NCI-H2196 (cell line): ENCODE measurements around the gene AFAP1.

ENCODE experiments used
- DNase-seq: peaks from one replicate; lab custom pipeline; 2025; ENCODE audit not compliant: unreplicated experiment; lab: John Stamatoyannopoulos, UW

Gene AFAP1

GRCh38 chr4:7970361-7970946 lies 30.8 kb upstream of the AFAP1 start:
- no peak for DNase-seq

DNA sequence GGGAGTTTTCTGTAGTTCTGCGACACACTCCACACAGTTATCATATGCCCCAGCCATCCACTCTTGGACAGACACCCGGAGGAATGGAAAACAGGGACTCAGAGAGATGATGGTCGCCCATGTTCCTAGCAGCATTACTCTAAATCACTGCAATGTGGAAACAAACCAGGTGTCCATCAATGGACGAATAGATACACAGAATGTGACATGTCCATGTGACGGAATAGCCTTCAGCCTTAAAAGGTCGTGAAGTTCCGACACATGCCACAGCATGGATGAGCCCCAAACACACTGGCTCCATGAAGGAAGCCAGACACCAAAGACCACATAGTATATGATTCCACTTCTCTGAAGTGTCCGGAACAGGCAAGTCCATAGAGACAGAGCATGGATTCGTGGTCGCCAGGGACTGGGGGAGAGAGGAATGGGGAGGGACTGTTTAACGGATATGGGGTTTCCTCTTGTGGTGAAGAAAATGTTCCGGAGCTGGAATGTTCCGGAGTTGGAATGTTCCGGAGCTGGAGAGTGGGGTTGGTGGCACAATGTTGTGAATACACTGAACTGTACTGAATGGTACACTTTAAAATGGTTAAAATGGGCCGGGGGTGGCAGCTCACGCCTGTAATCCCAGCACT lies 28.7 kb upstream of the AFAP1 start:
- DNase-seq, result no peak

DNA sequence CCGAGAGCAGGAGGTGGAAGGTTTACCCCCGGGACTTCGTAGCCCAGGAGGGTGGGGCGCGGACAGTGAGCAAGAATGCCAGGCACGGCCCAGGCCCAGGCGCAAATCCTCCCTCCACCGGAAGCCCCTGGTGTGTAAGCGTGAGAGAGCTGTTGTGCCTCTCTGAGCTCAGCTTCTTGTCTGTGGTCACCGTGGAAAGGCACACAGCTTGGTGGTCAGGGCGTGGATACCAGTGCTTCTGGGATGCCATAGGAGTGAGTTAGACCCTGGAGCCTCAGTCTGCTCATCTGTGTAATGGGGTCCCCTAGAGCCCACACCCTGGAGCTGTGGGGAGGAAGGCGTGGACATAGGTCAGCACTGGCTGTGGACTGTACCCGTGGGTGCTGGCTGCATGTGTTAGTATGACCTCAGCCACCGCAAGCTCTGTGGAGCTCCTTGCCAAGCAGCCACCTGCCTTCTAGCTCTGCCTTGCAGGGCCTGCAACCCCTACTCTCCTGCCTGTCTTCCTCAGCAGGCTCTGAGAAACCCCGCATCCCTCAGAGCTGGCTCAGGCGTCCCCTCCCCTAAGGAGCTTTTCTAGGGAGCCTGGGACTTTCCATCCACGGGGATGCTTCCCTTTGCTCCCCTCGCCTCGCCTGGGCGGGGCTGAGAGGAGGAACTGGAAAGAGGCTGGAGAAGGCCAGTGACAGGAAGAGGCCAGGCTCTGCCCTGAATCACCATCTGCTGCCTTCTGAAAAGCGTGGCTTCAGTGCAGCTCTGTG lies 28.0 kb upstream of the AFAP1 start:
- no peak for DNase-seq

DNA sequence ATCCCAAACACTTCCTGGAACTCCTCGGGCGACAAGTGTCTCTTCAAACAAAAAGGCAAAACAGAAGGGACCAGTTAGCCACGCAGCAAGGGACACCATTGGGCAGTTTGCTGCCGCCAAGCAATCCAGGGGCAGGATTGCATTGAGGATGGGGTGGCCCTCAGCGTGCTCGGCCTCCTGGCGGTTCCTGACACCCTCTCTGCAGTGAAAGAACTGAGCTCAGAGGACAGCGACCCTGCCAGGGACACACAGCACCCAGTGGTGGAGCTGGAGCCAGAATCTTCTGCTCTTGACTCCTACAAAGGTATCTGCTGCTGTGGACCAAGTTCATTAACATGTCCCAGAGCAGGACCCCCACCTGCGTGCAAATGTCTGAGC lies 27.4 kb upstream of the AFAP1 start:
- DNase-seq, result no peak

- no peak for DNase-seq
These were observed 26.8 kb upstream of the AFAP1 start for GRCh38 chr4:7966281-7967062.

- DNase-seq, result no peak
These were observed 25.4 kb upstream of the AFAP1 start for GRCh38 chr4:7964890-7965662.

DNA sequence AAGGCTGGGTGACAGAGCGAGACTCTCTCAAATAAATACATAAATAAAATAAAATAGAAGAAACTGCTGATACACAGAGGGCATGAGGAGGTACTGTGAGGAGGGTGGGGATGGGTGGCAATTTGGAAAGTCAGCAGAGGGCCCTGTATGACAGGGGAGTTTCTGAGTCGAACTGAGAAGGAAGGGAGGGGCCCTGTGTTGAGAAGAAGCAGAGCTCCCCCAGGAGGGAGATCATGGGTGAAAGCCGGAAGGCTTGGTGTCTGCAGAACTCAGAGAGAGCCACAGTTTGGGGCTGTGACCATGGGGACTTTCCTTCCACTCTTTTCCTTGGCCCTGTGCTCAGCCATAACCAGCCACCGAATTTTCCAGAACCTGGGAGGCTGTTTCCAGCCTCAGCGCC lies 24.8 kb upstream of the AFAP1 start:
- DNase-seq, result no peak

GRCh38 chr4:7963691-7964090 lies 24.0 kb upstream of the AFAP1 start:
- no peak for DNase-seq

- no peak for DNase-seq
These were observed 23.2 kb upstream of the AFAP1 start for GRCh38 chr4:7962609-7963508.

GRCh38 chr4:7960790-7961655 lies 21.4 kb upstream of the AFAP1 start:
- no peak for DNase-seq

DNA sequence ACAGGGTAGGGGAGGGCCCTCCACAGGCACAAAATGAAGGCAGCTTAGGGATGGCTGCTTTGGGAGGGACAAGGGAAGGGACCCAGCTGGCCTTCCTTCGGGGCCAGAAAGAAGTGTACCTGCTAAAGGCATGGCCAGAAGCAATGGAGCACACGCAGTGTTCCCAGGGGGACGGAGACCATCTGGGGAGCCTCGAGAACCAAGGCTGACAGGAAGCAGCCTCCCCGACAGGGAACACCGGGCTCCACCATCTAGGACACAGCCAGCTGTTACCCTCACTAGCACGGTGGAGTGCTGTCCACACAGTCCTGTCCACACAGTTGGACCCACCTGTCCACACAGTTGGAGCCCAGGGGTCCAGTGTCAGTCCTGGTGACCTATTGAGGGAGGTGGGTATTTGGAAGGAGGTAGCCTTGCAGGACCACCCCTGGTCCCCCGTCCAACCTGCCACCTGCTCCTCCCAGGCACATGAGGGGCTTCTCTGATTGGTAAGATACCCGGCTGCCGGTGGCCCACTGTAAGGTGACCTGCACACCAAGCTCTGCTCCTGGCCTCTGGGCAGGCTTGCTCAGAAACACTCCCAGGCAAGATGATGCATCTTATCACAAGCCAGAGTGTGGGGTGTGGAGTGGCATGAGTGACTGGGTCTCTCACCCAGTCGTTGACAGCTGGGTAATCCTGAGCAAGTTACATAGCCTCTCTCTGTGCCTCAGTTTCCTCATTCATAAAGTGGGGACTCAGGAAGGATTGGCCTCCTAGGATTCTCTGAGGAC lies 20.5 kb upstream of the AFAP1 start:
- no peak for DNase-seq

DNA sequence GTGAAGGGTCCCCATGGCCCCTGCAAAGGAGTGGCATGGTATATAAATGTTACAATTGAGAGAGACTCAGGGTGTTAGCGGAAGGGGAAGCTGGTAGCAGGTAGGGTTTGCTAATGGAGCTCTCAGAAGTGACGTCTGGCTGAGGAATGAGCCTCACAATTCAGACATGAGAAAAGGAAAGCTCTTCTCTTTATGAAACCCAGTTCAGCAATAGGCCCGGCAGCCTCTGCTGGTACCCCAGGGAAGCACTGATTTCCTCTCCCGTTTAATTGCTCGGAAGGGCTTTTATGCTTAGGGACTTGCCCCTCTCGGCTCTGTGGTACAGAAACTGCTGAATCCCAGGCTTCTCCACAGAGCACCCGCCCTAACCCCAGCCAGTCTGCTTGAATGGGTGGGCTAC lies 19.4 kb upstream of the AFAP1 start:
- no peak for DNase-seq

DNA sequence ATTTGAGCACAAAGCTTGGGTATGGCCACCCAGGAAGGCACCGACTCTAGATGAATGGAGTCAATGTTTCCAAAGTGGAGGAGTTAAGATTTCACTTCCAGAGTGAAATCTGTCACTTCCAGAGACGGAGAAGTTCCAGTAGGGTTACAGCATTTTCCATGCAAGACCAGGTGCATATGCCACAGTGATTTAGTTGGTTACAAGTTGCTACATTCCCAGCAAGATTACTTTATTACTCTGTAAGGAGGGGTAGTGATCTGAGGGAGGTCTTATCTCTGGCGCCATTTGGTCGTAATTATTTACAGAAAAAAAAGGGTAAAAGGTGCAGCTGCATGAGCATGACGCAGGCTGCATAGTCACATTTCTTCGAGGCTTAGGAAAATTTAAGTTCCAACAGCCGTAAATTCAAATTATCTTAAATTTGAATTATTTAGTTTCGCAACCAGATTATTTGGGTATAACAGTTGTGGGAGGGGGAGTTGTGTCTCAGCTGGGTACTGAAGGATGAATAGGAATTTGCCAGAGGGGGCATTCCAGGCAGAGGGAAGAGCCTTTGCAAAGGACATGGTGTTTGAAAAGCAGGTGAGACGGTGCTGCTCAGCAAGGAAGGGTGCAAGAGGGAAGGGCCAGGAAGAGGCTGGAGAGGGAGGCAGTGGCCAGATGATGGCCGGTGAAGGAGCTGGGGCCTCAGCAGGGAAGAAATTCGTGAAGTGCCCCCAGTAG lies 17.4 kb upstream of the AFAP1 start:
- DNase-seq, result no peak

GRCh38 chr4:7956270-7956808 lies 16.7 kb upstream of the AFAP1 start:
- no peak for DNase-seq

DNA sequence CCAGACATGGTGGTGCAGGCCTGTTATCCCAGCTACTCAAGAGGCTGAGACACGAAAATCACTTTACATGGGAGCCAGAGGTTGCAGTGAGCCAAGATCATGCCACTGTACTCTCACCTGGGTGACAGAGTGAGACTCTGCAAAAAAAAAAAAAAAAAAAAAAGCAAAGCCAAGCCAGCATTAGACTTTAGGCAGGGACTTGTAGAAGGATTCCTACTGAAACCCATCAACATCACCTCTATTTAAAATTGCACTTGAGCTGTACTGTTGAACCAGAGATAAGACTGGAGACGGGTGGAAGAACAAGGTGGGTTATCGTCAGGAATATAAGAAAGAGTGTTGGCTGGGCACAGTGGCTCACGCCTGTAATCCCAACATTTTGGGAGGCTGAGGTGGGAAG lies 15.7 kb upstream of the AFAP1 start:
- DNase-seq, result no peak

GRCh38 chr4:7952615-7953014 lies 13.0 kb upstream of the AFAP1 start:
- DNase-seq, result no peak

GRCh38 chr4:7950301-7951092 lies 10.8 kb upstream of the AFAP1 start:
- DNase-seq, result no peak
